H1 (cell line): Measurements from ENCODE around the gene CDH1. TPM values are rescaled to one million over a fixed set of nuclear protein-coding genes. Genes with fewer than 3 reads are reported as not detected.

Source experiments
- CTCF ChIA-PET: fragments of 300-600 bp; sonication (Branson Sonifier 250); formaldehyde crosslinking; loops from one replicate; lab custom pipeline; 2021; ENCODE audit not compliant: partially characterized antibody; lab: Charles Lee
- POLR2A ChIA-PET: fragments of 300-600 bp; sonication (Branson Sonifier 250); formaldehyde crosslinking; loops from one replicate; lab custom pipeline; 2021; ENCODE audit warnings: inconsistent platforms; ENCODE audit not compliant: partially characterized antibody; lab: Charles Lee
- DNase-seq, 2 experiments: peaks; one replicate each; pipeline versions ENCODE4 v3.0.0 to v3.0.0-alpha.2; 2010 to 2022; ENCODE audit warnings: low spot score in 2 of 2, low read depth in 1 of 2, mixed read lengths in 1 of 2
- FAIRE-seq: peaks from 2 replicates; lab custom pipeline; 2011; peaks lifted over from hg19 to GRCh38; lab: Jason Lieb, UNC
- H2AFZ ChIP-seq: 2 replicates; pipeline ENCODE4 v1.8.1; 2012; ENCODE audit warnings: low read length, inconsistent platforms
- H2AK5ac ChIP-seq: 2 replicates; pipeline ENCODE4 v1.6.1; 2013; ENCODE audit warnings: low read depth, low read length
- H2BK120ac ChIP-seq: replicated peaks from 2 replicates; pipeline ENCODE3; 2013; ENCODE audit warnings: low read depth, low read length, inconsistent platforms
- H2BK12ac ChIP-seq: 2 replicates; pipeline ENCODE4 v1.6.1; 2013; ENCODE audit warnings: low read depth, low read length
- H2BK15ac ChIP-seq: 2 replicates; pipeline ENCODE4 v1.6.1; 2013; ENCODE audit warnings: low read length
- H2BK20ac ChIP-seq: 2 replicates; pipeline ENCODE4 v1.6.1; 2013; ENCODE audit warnings: low read length
- H2BK5ac ChIP-seq: 2 replicates; pipeline ENCODE4 v1.6.1; 2013; ENCODE audit warnings: low read depth, low read length
- H3K14ac ChIP-seq: 2 replicates; pipeline ENCODE4 v1.6.1; 2013; ENCODE audit warnings: inconsistent platforms; ENCODE audit not compliant: insufficient read length
- H3K18ac ChIP-seq: 2 replicates; pipeline ENCODE4 v1.6.1; 2013; ENCODE audit warnings: low read length; ENCODE audit errors: extremely low read depth
- H3K23ac ChIP-seq: 2 replicates; pipeline ENCODE4 v1.6.1; 2013; ENCODE audit warnings: inconsistent platforms; ENCODE audit not compliant: insufficient read length
- H3K23me2 ChIP-seq: 2 replicates; pipeline ENCODE4 v1.6.1; 2013; ENCODE audit warnings: low read depth, low read length
- H3K27ac ChIP-seq: 2 replicates; pipeline ENCODE4 v1.6.1; 2011; ENCODE audit warnings: low read depth, low read length, inconsistent platforms
- H3K27me3 ChIP-seq, 4 experiments: replicated peaks in 1 of 4; 1 replicate in 1 of 4; 2 replicates in 3 of 4; pipeline versions ENCODE4 v1.6.1 to v1.8.1; 2011 to 2013; ENCODE audit warnings: low read length in 3 of 4, mild to moderate bottlenecking in 3 of 4, inconsistent platforms in 2 of 4, mixed read lengths in 2 of 4, moderate library complexity in 1 of 4; ENCODE audit not compliant: control insufficient read depth in 3 of 4, insufficient read depth in 3 of 4; ENCODE audit errors: extremely low read depth in 1 of 4
- H3K36me3 ChIP-seq, 4 experiments: 2 replicates each; pipeline versions ENCODE4 v1.6.1 to v1.8.1; 2011 to 2013; ENCODE audit warnings: mild to moderate bottlenecking in 4 of 4, low read length in 3 of 4, moderate library complexity in 2 of 4, control low read depth in 1 of 4, inconsistent platforms in 1 of 4; ENCODE audit not compliant: insufficient read depth in 4 of 4, control insufficient read depth in 2 of 4
- H3K4ac ChIP-seq: replicated peaks from 2 replicates; pipeline ENCODE3; 2013; ENCODE audit warnings: low read length, low read depth, mixed read lengths, inconsistent platforms; ENCODE audit not compliant: insufficient read length
- H3K4me1 ChIP-seq, 4 experiments: replicated peaks in 1 of 4; 1 replicate in 1 of 4; 2 replicates in 3 of 4; pipeline versions ENCODE4 v1.6.1 to v1.8.1; 2011 to 2013; ENCODE audit warnings: low read length in 3 of 4, inconsistent platforms in 2 of 4, mixed read lengths in 1 of 4; ENCODE audit not compliant: insufficient read depth in 4 of 4, control insufficient read depth in 3 of 4
- H3K4me2 ChIP-seq, 2 experiments: 2 replicates each; pipeline versions ENCODE4 v1.6.1 to v1.8.1; 2011 to 2013; ENCODE audit warnings: low read depth in 2 of 2, low read length in 2 of 2, control low read depth in 1 of 2, inconsistent platforms in 1 of 2, mild to moderate bottlenecking in 1 of 2; ENCODE audit not compliant: insufficient read depth in 1 of 2
- H3K4me3 ChIP-seq, 4 experiments: fragments of 200-600, 300-600 bp in 1 of 4; sonication (generic), shearing (Covaris generic), sonication (Bioruptor Twin) in 1 of 4; 2 replicates each; pipeline versions ENCODE4 v1.5.1 to v1.8.1; 2011 to 2016; ENCODE audit warnings: low read length in 4 of 4, low read depth in 3 of 4, control low read depth in 2 of 4, inconsistent platforms in 2 of 4, mild to moderate bottlenecking in 2 of 4, mixed read lengths in 1 of 4, moderate library complexity in 1 of 4; ENCODE audit not compliant: insufficient read depth in 2 of 4; ENCODE audit errors: extremely low read depth in 1 of 4
- H3K56ac ChIP-seq: replicated peaks from 2 replicates; pipeline ENCODE3; 2013; ENCODE audit warnings: low read depth, mild to moderate bottlenecking, mixed read lengths, low read length, inconsistent platforms; ENCODE audit not compliant: insufficient read length
- H3K79me1 ChIP-seq: 2 replicates; pipeline ENCODE4 v1.6.1; 2013; ENCODE audit warnings: low read depth, low read length, control low read depth
- H3K79me2 ChIP-seq, 2 experiments: 2 replicates each; pipeline versions ENCODE4 v1.6.1 to v1.8.1; 2012 to 2013; ENCODE audit warnings: low read length in 2 of 2, mild to moderate bottlenecking in 2 of 2, inconsistent platforms in 1 of 2; ENCODE audit not compliant: insufficient read depth in 2 of 2, control insufficient read depth in 1 of 2
- H3K9ac ChIP-seq, 4 experiments: replicated peaks in 1 of 4; 1 replicate in 1 of 4; 2 replicates in 3 of 4; pipeline versions ENCODE4 v1.6.1 to v1.8.1; 2011 to 2013; ENCODE audit warnings: low read depth in 3 of 4, low read length in 3 of 4, control low read depth in 2 of 4, mild to moderate bottlenecking in 2 of 4, moderate library complexity in 2 of 4, inconsistent platforms in 1 of 4; ENCODE audit errors: extremely low read depth in 1 of 4
- H3K9me3 ChIP-seq, 2 experiments: 2 replicates each; pipeline versions ENCODE4 v1.6.1 to v1.8.1; 2012 to 2013; ENCODE audit warnings: mild to moderate bottlenecking in 2 of 2, moderate library complexity in 2 of 2, control low read depth in 1 of 2, inconsistent platforms in 1 of 2, low read depth in 1 of 2, low read length in 1 of 2, mixed read lengths in 1 of 2; ENCODE audit not compliant: insufficient read depth in 2 of 2
- H4K20me1 ChIP-seq, 2 experiments: replicated peaks in 1 of 2; 2 replicates each; pipeline versions ENCODE3 to v1.8.1; 2011 to 2013; ENCODE audit warnings: inconsistent platforms in 2 of 2, low read length in 2 of 2, mild to moderate bottlenecking in 1 of 2; ENCODE audit not compliant: insufficient read depth in 2 of 2, control insufficient read depth in 1 of 2
- H4K5ac ChIP-seq: 2 replicates; pipeline ENCODE4 v1.6.1; 2013; ENCODE audit warnings: low read length, low read depth, mixed read lengths, inconsistent platforms; ENCODE audit not compliant: insufficient read length
- H4K8ac ChIP-seq: 2 replicates; pipeline ENCODE4 v1.8.0; 2013; ENCODE audit warnings: mild to moderate bottlenecking, moderate library complexity, low read length, inconsistent platforms; ENCODE audit not compliant: insufficient read depth; ENCODE audit errors: extremely low read depth
- H4K91ac ChIP-seq: replicated peaks from 2 replicates; pipeline ENCODE3; 2013; ENCODE audit warnings: low read length, mixed read lengths, inconsistent platforms; ENCODE audit not compliant: insufficient read length
- BACH1 ChIP-seq: IDR thresholded peaks from 2 replicates; pipeline ENCODE4 v1.6.1; 2012; ENCODE audit warnings: low read length, improper control_type of control experiment
- GTF2F1 ChIP-seq: IDR thresholded peaks from 2 replicates; pipeline ENCODE4 v1.6.1; 2012; ENCODE audit warnings: low read depth, low read length, improper control_type of control experiment, borderline replicate concordance
- RFX5 ChIP-seq: IDR thresholded peaks from 2 replicates; pipeline ENCODE4 v1.6.1; 2011; ENCODE audit warnings: low read depth, low read length, improper control_type of control experiment, borderline replicate concordance
- RNF2 ChIP-seq: fragments of 200-900, 300-1000 bp; sonication (generic); IDR thresholded peaks from 2 replicates; pipeline ENCODE4 v1.7.1; 2016; ENCODE audit warnings: borderline replicate concordance, low read depth, mild to moderate bottlenecking, antibody characterized with exemption, low read length; ENCODE audit not compliant: poor library complexity, severe bottlenecking; ENCODE audit errors: missing control alignments
- SUZ12 ChIP-seq: fragments of 200-600 bp; sonication (generic); IDR thresholded peaks from 2 replicates; pipeline ENCODE4 v1.6.1; 2012; ENCODE audit warnings: mild to moderate bottlenecking, inconsistent platforms, low read length, moderate library complexity, mixed read lengths
- TAF1 ChIP-seq: IDR thresholded peaks from 2 replicates; pipeline ENCODE4 v1.6.1; 2011; ENCODE audit warnings: mild to moderate bottlenecking, low read depth, low read length
- TAF7 ChIP-seq: optimal IDR thresholded peaks from 2 replicates; pipeline ENCODE3; 2011; ENCODE audit warnings: low read depth, mild to moderate bottlenecking, inconsistent platforms, low read length, moderate library complexity, borderline replicate concordance
- TBP ChIP-seq: IDR thresholded peaks from 2 replicates; pipeline ENCODE4 v1.6.1; 2011; ENCODE audit warnings: low read depth, low read length, improper control_type of control experiment
- WGBS, 2 experiments: shearing (Covaris generic) in 1 of 2; methylation state at CpG; one replicate each; pipeline versions ENCODE4 v1.1.6 to v1.1.7; 2013 to 2015; ENCODE audit warnings: low lambda C conversion rate in 2 of 2, mixed read lengths in 2 of 2, inconsistent platforms in 1 of 2, low coverage in 1 of 2, missing lambda C conversion rate in 1 of 2; ENCODE audit not compliant: insufficient replicate concordance in 2 of 2, insufficient coverage in 1 of 2, insufficient read length in 1 of 2; ENCODE audit errors: extremely low coverage in 1 of 2, missing lambda C conversion rate in 1 of 2; 5-methylcytosine and 5-hydroxymethylcytosine counted together
- polyA plus RNA-seq, 7 experiments: library from polyadenylated mRNA; depleted of rRNA in 3 of 7; stranded (reverse) in 5 of 7; unstranded in 2 of 7; fragments of >200 nt in 5 of 7; fragments of 200-250 nt in 2 of 7; gene quantifications; 1 replicate in 5 of 7; 2 replicates in 1 of 7; 4 replicates in 1 of 7; pipeline versions ENCODE4 v1.2.1 to v1.2.3, GENCODE V29; 2011 to 2013; ENCODE audit warnings: missing spikeins in 2 of 7, mixed read lengths in 2 of 7
- total RNA-seq: library from RNA; stranded (reverse); fragmentation: NEBNext Ultra II Directional; extraction: Animal tissue kit (Norgen Biotek cat#: 25700); gene quantifications from 2 replicates; pipeline ENCODE4 v1.2.1, GENCODE V29; 2021
- TF ChIP-seq, protein P1 (sequence below): IDR thresholded peaks from 2 replicates; pipeline ENCODE4 v1.6.1; 2011; ENCODE audit warnings: low read length, improper control_type of control experiment
- TF ChIP-seq, protein P2 (sequence below), 3 experiments: IDR thresholded peaks; 1 replicate in 2 of 3; 2 replicates in 1 of 3; pipeline versions ENCODE4 v1.5.1 to v1.6.1; 2011; ENCODE audit warnings: low read length in 3 of 3, mild to moderate bottlenecking in 3 of 3, inconsistent platforms in 2 of 3, low read depth in 1 of 3, moderate library complexity in 1 of 3; ENCODE audit not compliant: insufficient read depth in 1 of 3; ENCODE audit errors: control extremely low read depth in 1 of 3

Gene CDH1
- total and polyA plus RNA-seq, 2 of the 8 experiments (the other 6 are each of a cell fraction or from before 2014, with no cell fraction given) = 133 to 265 TPM

DNA sequence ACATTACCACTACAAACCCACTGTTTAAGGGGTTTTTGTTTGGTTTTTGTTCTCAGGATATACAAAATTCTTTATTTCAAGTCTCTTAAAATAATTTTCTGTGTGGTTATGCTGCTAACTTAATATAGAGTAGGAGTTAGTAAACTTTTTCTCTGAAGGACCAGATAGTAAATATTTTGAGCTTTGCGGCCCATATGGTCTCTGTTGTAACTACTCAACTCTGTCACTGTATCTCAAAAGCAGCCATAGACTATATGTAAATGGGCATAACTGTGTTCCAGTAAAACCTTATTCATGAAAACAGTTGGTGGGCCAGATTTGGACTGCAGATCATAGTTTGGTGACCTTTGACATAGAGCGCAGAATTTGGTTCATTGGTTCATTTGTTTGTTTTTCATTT is 113.4 kb downstream of the CDH1 start:
- Histone ChIP-seq H2BK12ac (no peak overlapping the region), H3K14ac (no peak overlapping the region), H2BK5ac (no peak overlapping the region), H4K8ac (no peak overlapping the region), H3K36me3 (no peaks in the 10 kb centered on the region), H3K23me2 (no peaks in the 10 kb centered on the region), H2BK120ac (no peak overlapping the region), H2AFZ (no peak overlapping the region), H3K4ac (no peak overlapping the region), H3K4me2 (no peak overlapping the region), H3K4me1 (no peaks in the 10 kb centered on the region), H2BK15ac (no peak overlapping the region), H3K23ac (no peak overlapping the region), H3K27ac (no peak overlapping the region), H3K9ac (no peak overlapping the region), H3K18ac (no peak overlapping the region), H3K4me3 (no peak overlapping the region), H4K20me1 (no peaks in the 10 kb centered on the region), H4K5ac (no peak overlapping the region), H3K27me3 (no peaks in the 10 kb centered on the region), H3K56ac (no peak overlapping the region), H2AK5ac (no peak overlapping the region), H2BK20ac (no peak overlapping the region), H3K79me1 (no peaks in the 10 kb centered on the region), H3K9me3 (no peaks in the 10 kb centered on the region), H3K79me2 (no peaks in the 10 kb centered on the region; a peak in 1 of 4 replicates), H4K91ac (no peak overlapping the region)
- 93% methylated on average over 2 of the region's 2 CpGs; no CpG with 5 or more reads in 1 of the 2 experiments for WGBS, 2 experiments
- TF ChIP-seq TAF7 (no peak), SUZ12 (no peak), TAF1 (no peak), GTF2F1 (no peak), TBP (no peak), RNF2 (no peak), BACH1 (no peak), RFX5 (no peak)
- TF ChIP-seq, protein P1, sequence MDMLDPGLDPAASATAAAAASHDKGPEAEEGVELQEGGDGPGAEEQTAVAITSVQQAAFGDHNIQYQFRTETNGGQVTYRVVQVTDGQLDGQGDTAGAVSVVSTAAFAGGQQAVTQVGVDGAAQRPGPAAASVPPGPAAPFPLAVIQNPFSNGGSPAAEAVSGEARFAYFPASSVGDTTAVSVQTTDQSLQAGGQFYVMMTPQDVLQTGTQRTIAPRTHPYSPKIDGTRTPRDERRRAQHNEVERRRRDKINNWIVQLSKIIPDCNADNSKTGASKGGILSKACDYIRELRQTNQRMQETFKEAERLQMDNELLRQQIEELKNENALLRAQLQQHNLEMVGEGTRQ = no peak
- TF ChIP-seq, protein P2, sequence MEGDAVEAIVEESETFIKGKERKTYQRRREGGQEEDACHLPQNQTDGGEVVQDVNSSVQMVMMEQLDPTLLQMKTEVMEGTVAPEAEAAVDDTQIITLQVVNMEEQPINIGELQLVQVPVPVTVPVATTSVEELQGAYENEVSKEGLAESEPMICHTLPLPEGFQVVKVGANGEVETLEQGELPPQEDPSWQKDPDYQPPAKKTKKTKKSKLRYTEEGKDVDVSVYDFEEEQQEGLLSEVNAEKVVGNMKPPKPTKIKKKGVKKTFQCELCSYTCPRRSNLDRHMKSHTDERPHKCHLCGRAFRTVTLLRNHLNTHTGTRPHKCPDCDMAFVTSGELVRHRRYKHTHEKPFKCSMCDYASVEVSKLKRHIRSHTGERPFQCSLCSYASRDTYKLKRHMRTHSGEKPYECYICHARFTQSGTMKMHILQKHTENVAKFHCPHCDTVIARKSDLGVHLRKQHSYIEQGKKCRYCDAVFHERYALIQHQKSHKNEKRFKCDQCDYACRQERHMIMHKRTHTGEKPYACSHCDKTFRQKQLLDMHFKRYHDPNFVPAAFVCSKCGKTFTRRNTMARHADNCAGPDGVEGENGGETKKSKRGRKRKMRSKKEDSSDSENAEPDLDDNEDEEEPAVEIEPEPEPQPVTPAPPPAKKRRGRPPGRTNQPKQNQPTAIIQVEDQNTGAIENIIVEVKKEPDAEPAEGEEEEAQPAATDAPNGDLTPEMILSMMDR (IDR thresholded peaks at IDR 0.05; ENCODE audit: control extremely low read depth in 1 of 3, insufficient read depth in 1 of 3, low read depth in 1 of 3, low read length in 3 of 3) = no peak
- no peak for DNase-seq
- POLR2A ChIA-PET = interaction anchor here (0.6 kb wide), 1 partner anchor 97 kb away, joined by 3 read pairs; no protein-coding TSS in a partner anchor
- no peak for FAIRE-seq
- CTCF ChIA-PET = interaction anchor here (1.6 kb wide), 2 partner anchors 264 to 273 kb away, joined by 3 to 9 read pairs; no protein-coding TSS in a partner anchor
